ENCODE measurements around the gene PGBD5.

Gene PGBD5

DNA sequence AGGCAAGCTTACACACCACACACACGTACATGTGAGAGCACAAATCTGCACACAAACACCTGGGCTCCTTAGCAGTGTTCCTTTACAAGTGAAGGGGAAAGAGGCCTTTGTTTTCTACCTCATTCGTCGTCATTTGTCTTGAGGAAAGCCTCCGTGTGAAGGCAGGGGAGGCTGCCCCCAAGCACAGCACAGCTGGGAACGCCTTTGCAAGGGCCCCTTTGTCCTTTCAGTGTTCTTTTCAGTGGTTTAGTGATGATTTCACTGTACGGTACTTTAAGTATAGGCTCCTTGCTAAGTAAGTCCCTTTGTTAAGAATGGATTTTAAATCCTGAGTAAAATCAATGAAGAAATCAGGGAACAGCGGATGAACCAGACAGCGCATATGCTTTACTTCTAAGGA is 94.1 kb downstream of the PGBD5 start:
- Histone ChIP-seq H3K4me3 (no peak overlapping the region), H3K9me3 (ENCODE audit: low read depth, low read length) (no peaks in the 10 kb centered on the region), H3K27ac (no peak overlapping the region), H3K36me3 (ENCODE audit: insufficient read depth, low read length) (no peaks in the 10 kb centered on the region), H3K9ac (ENCODE audit: insufficient read length) (no peak overlapping the region)
- DNase-seq (ENCODE audit: low read depth, low spot score), result no peak
- no peak for TF ChIP-seq FOXP2 (optimal IDR thresholded peaks at IDR 0.05; ENCODE audit: control extremely low read depth, extremely low read length, insufficient read depth)
- no peak for TF ChIP-seq POLR2AphosphoS5 (IDR thresholded peaks at IDR 0.05; ENCODE audit: borderline replicate concordance, low read depth, low read length)
- no peak for TF ChIP-seq EZH2 (IDR thresholded peaks at IDR 0.05)

DNA sequence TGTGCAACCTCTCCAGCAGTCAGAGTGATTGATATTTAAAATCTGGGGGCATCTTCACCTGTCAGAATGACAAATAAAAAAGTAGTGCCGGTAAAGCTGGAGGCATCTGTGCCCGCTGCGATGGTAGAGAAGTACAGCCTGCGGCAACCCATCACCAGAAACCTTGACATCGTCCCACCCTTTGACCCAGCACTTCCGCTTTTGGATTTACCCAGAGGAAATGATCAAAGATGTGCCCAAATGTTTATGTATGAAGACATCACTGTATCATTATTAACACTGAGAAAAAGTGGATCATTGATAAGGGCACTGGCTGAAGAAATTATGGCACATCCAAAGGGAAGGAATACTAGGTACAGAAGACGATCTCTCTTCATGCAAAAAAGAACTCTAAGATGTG is 96.0 kb downstream of the PGBD5 start:
- no peak overlapping the region for H3K27ac ChIP-seq
- no peaks in the 10 kb centered on the region for H3K9me3 ChIP-seq (ENCODE audit: low read depth, low read length)
- no peak overlapping the region for H3K4me3 ChIP-seq
- H3K36me3 ChIP-seq (ENCODE audit: insufficient read depth, low read length), result no peaks in the 10 kb centered on the region
- no peak for DNase-seq (ENCODE audit: low read depth, low spot score)
- no peak overlapping the region for H3K9ac ChIP-seq (ENCODE audit: insufficient read length)
- TF ChIP-seq FOXP2 (optimal IDR thresholded peaks at IDR 0.05; ENCODE audit: control extremely low read depth, extremely low read length, insufficient read depth), result no peak
- TF ChIP-seq EZH2 (IDR thresholded peaks at IDR 0.05), result no peak
- no peak for TF ChIP-seq POLR2AphosphoS5 (IDR thresholded peaks at IDR 0.05; ENCODE audit: borderline replicate concordance, low read depth, low read length)

DNA sequence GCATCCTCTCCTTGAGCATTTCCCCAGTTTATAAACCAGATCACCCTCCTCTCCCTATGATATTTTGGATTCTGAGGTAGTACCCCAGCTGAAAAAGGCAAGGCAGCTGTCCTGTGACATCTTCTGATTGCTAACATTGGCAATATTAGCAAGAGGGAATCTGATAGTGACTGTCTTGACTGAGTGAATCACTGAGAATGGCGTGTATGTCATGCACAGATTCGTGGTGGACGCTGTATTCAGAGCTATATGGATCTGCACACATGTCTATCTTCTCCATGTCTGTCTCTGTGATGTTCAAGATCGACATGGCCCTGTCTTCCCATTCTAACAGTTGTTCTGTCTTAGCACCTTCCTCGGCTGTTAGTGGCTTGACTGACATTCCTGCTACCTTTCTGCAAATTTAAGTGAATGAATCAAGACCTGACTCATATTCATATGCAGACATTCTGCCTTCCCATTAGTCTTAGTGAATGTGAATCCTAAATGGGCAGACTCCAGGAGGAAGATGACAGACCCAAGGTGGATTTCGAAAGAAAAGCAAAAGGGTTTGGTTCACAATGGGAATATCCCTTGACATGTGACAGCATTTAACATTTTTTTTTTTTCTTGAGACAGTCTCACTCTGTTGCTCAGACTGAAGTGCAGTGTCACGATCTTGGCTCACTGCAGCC is 97.7 kb downstream of the PGBD5 start:
- Histone ChIP-seq H3K9me3 (ENCODE audit: low read depth, low read length) (no peaks in the 10 kb centered on the region), H3K36me3 (ENCODE audit: insufficient read depth, low read length) (no peaks in the 10 kb centered on the region), H3K4me3 (no peak overlapping the region), H3K9ac (ENCODE audit: insufficient read length) (no peak overlapping the region), H3K27ac (no peak overlapping the region)
- no peak for TF ChIP-seq EZH2 (IDR thresholded peaks at IDR 0.05)
- TF ChIP-seq FOXP2 (optimal IDR thresholded peaks at IDR 0.05; ENCODE audit: control extremely low read depth, extremely low read length, insufficient read depth), result no peak
- TF ChIP-seq POLR2AphosphoS5 (IDR thresholded peaks at IDR 0.05; ENCODE audit: borderline replicate concordance, low read depth, low read length), result no peak
- no peak for DNase-seq (ENCODE audit: low read depth, low spot score)

DNA sequence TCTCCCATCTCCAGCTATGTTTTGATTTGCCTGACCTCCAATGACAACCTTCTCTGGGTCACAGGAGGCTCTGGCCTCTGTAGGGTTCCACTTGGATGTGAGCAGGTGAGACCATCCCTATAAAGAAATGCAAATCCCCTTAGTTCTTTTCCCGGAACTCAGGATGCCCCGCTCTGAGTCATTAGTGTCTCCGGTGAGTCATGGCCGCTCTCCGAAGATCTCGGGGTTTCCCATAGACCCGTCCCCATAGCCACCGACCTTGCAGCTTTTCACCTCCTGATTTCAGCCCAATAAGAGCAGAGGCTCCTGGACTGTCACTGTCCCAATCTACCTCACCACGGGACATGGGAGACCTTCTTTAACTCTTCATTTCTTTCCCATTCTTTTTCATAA is 98.2 kb downstream of the PGBD5 start:
- H3K27ac ChIP-seq, result no peak overlapping the region

DNA sequence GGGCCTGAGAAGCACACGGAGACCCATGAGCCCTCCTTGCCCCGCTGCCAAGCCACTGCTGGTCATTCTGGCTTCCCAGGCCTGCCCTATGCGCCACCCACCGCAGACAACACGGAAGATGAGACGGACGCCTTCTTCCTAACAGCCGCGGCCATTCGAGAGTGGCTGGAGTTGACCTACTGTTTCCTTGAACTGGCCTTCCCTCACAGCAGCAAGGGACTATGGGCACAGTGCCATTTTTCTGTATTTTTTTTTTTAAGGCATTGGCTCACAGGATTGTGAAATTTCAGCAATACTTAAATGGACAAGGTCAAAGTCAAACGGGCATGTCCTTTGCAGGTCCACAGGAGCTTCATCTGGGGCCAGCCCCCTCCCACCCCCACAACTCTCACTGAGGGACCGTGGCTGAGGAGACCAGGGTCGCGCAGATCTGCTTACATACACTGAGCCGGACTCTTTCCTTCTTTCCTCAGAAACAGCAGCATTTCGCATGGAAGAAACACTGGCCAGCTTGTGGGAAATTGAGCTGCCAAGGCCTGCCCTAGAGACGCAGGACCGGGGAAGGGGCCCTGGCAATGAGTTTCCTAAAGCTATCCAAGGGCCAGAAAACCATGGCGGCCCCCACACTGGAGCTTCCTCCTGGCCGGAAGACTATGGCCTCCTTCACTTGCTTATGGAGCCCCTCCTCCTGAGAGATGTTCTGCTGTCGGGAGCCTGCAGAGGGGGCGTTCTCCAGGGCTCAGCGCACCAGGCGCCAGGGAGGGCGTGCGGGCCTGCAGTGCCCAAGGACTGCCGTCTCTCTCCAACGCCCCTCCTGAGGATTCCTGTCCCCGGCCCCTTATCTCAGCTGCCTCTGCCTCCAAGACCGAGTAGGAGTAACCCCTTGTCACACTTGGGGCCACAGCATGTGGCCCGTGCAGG is 98.9 kb downstream of the PGBD5 start:
- TF ChIP-seq EZH2 (IDR thresholded peaks at IDR 0.05) (no peak), FOXP2 (optimal IDR thresholded peaks at IDR 0.05; ENCODE audit: control extremely low read depth, extremely low read length, insufficient read depth) (no peak), POLR2AphosphoS5 (IDR thresholded peaks at IDR 0.05; ENCODE audit: borderline replicate concordance, low read depth, low read length) (no peak)
- Histone ChIP-seq H3K27ac (no peak overlapping the region), H3K4me3 (no peak overlapping the region), H3K36me3 (ENCODE audit: insufficient read depth, low read length) (no peaks in the 10 kb centered on the region), H3K9me3 (ENCODE audit: low read depth, low read length) (no peaks in the 10 kb centered on the region), H3K9ac (ENCODE audit: insufficient read length) (no peak overlapping the region)
- DNase-seq (ENCODE audit: low read depth, low spot score), result no peak

More for the DNA sequence above, 98.2 kb downstream of the PGBD5 start:
- Histone ChIP-seq H3K9ac (ENCODE audit: insufficient read length) (no peak overlapping the region), H3K36me3 (ENCODE audit: insufficient read depth, low read length) (no peaks in the 10 kb centered on the region), H3K4me3 (no peak overlapping the region), H3K9me3 (ENCODE audit: low read depth, low read length) (no peaks in the 10 kb centered on the region)
- no peak for TF ChIP-seq FOXP2 (optimal IDR thresholded peaks at IDR 0.05; ENCODE audit: control extremely low read depth, extremely low read length, insufficient read depth)
- TF ChIP-seq POLR2AphosphoS5 (IDR thresholded peaks at IDR 0.05; ENCODE audit: borderline replicate concordance, low read depth, low read length), result no peak
- no peak for TF ChIP-seq EZH2 (IDR thresholded peaks at IDR 0.05)
- DNase-seq (ENCODE audit: low read depth, low spot score), result no peak

DNA sequence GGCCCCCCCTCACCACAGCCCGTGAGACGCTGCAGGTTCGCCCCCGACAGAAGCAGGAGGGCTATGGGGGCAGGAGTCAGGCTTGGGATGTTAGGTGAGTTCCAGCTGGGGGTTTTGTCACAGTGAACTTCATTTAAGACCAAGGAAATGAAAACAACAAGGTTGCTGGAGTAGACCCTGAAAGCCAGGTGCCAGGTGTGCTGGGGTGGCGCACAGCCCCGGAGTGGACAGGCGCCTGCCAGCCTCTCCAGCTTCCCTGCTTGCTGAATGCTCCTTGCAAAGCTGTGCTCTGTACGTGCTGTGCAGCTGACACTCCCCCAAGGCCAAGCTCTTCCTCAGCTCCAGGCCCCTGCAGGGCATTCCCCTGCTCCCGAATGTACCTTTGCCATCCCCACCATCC is 102.4 kb downstream of the PGBD5 start:
- Histone ChIP-seq H3K36me3 (ENCODE audit: insufficient read depth, low read length) (no peaks in the 10 kb centered on the region), H3K9me3 (ENCODE audit: low read depth, low read length) (no peaks in the 10 kb centered on the region), H3K27ac (no peak overlapping the region), H3K9ac (ENCODE audit: insufficient read length) (no peak overlapping the region), H3K4me3 (no peak overlapping the region)
- no peak for DNase-seq (ENCODE audit: low read depth, low spot score)
- TF ChIP-seq FOXP2 (optimal IDR thresholded peaks at IDR 0.05; ENCODE audit: control extremely low read depth, extremely low read length, insufficient read depth) (no peak), EZH2 (IDR thresholded peaks at IDR 0.05) (no peak), POLR2AphosphoS5 (IDR thresholded peaks at IDR 0.05; ENCODE audit: borderline replicate concordance, low read depth, low read length) (no peak)

DNA sequence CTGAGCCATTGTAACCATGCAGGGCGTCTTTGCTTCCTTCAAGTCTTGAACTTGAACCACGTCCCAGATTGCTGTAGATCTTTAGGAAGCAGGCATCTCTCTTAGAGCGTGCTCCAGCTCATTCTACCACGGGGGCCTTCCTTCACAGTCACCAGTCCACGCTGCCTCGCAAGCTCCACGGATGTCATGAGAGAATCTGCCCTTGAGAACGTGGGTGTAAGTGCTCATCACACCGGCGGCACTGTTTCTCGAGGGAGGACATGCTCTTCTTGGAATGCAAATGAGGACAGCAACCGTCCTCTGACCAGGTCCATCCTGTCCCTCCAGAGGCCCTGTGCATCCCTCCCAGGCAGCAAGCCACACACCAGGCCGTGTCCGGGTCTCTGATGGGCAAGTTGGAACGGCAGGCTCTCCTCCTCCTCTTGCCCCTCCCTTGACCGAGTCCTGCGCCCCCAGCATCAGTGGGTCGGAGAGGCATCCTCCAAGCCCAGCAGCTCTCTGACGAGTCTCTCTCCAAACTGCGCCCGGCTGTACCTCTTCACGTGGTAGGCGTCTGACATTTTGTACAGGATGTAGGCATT is 103.1 kb downstream of the PGBD5 start:
- Histone ChIP-seq H3K9me3 (ENCODE audit: low read depth, low read length) (no peaks in the 10 kb centered on the region), H3K9ac (ENCODE audit: insufficient read length) (no peak overlapping the region), H3K36me3 (ENCODE audit: insufficient read depth, low read length) (no peaks in the 10 kb centered on the region), H3K4me3 (no peak overlapping the region), H3K27ac (no peak overlapping the region)
- TF ChIP-seq EZH2 (IDR thresholded peaks at IDR 0.05), result no peak
- TF ChIP-seq FOXP2 (optimal IDR thresholded peaks at IDR 0.05; ENCODE audit: control extremely low read depth, extremely low read length, insufficient read depth), result no peak
- no peak for TF ChIP-seq POLR2AphosphoS5 (IDR thresholded peaks at IDR 0.05; ENCODE audit: borderline replicate concordance, low read depth, low read length)
- DNase-seq (ENCODE audit: low read depth, low spot score), result no peak

DNA sequence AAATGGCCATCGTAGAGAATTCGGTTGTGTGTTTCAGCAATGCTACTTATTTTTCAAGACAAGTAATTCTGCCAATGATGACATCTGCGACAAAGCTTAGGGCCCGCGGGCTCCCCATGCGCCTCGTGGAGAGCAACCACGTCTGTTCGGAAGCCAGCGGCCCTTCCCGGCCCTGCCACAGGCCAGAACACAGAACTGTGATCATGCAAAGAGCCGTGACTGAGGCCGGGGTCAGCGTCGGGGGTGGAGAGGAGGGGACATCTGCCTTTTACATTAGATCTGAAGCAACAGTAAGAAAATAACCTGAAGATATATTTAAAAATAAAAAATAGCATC is 103.7 kb downstream of the PGBD5 start:
- Histone ChIP-seq H3K4me3 (no peak overlapping the region), H3K36me3 (ENCODE audit: insufficient read depth, low read length) (no peaks in the 10 kb centered on the region), H3K9me3 (ENCODE audit: low read depth, low read length) (no peaks in the 10 kb centered on the region), H3K27ac (no peak overlapping the region), H3K9ac (ENCODE audit: insufficient read length) (no peak overlapping the region)
- TF ChIP-seq POLR2AphosphoS5 (IDR thresholded peaks at IDR 0.05; ENCODE audit: borderline replicate concordance, low read depth, low read length), result no peak
- no peak for DNase-seq (ENCODE audit: low read depth, low spot score)
